ENCODE results near the gene RAB11FIP3. TPM values are rescaled to one million over a fixed set of nuclear protein-coding genes. Genes with fewer than 3 reads are reported as not detected.

The RAB11FIP3 gene
- total and polyA plus RNA-seq, 9 of the 15 experiments (the other 6 are each of a cell fraction or from before 2014, with no cell fraction given) = 0.46 to 13.1 (median 4.3) TPM

DNA sequence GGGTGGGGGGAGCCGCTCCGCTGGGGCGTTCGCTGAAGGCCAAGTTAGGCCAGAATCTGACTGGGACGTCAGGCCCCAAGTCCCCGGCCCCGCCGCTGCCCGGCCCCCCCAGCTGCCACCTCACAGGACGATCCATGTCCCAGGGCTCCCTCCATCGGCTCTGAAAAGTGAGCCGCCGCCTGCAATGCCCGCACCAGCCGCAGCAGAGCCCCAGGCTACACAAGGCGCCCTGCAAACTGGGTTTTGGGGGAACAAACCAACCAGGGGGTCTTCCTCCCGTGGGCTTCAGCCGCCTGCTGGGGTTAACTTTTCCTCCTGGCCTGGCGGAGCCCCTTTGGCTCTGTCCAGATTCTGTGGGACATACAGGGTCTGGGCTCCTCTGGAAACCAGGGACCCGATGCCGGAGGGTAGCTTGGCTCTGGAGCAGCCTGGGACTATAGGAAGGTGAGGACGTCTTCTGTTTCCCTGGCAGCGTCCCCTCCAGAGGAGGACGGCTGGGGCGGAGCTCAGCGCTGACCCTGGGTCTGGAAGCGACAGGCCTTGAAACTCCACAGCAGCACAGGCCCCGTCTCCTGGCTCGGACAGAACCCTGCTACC, 27.6 kb upstream of the RAB11FIP3 start:
- DNase-seq (ENCODE audit: extremely low read depth in 1 of 4, low spot score in 3 of 4) (peak in 2 of 4 experiments; percentile 65 to 74), ATAC-seq (peak; percentile 46), FAIRE-seq (peak; percentile 67)
- POLR2A ChIA-PET = interaction anchor here (0.6 to 1.5 kb wide), 7 partner anchors 9 to 278 kb away, joined by 3 to 5 read pairs (median 4); partner anchors contain the start of genes RAB11FIP3 and RHBDL1
- H3K4me1 ChIP-seq (replicated peaks in 1 of 2; ENCODE audit: control insufficient read depth in 2 of 2, insufficient read depth in 2 of 2, low read length in 2 of 2) = peaks cover 29 to 64% of the 10 kb centered on the region in 2 experiments
- H4K20me1 ChIP-seq (replicated peaks; ENCODE audit: control insufficient read depth, insufficient read depth, low read length) = no peaks in the 10 kb centered on the region
- H3K9me3 ChIP-seq (replicated peaks; ENCODE audit: control insufficient read depth, insufficient read depth, low read depth, low read length) = no peaks in the 10 kb centered on the region
- peak overlapping the region; percentile 86 for H3K4me2 ChIP-seq (ENCODE audit: insufficient read depth, low read length)
- BruUV-seq (replicated peaks) = no TSS peak
- WGBS (ENCODE audit: insufficient coverage, low coverage, missing lambda C conversion rate) = 8% methylated on average over 22 of the region's 29 CpGs
- H3K27me3 ChIP-seq (ENCODE audit: control insufficient read depth in 2 of 2, insufficient read depth in 2 of 2, low read length in 2 of 2) = no peaks in the 10 kb centered on the region
- intact Hi-C loops (cut with micrococcal nuclease) (loop anchor here (5.0 to 10.0 kb wide), 3 partner anchors 87 to 284 kb away; partner anchors contain the start of genes JMJD8, RHOT2 and STUB1), in situ Hi-C loops (cut with MboI) (loop anchor here (10.0 kb wide), 1 partner anchor 277 kb away; the partner anchor contains the start of gene RHBDL1)
- peak overlapping the region; percentile 70 for H3K4me3 ChIP-seq
- no peak overlapping the region for H2AFZ ChIP-seq (ENCODE audit: low read depth, low read length)
- H3K36me3 ChIP-seq (ENCODE audit: control insufficient read depth, insufficient read depth, low read length) = peaks cover 24% of the 10 kb centered on the region
- peaks cover 61% of the 10 kb centered on the region for H3K79me2 ChIP-seq (ENCODE audit: control insufficient read depth, insufficient read depth, low read length)
- H3K9me1 ChIP-seq (ENCODE audit: control insufficient read depth, insufficient read depth, low read length) = no peaks in the 10 kb centered on the region
- CTCF ChIA-PET (ENCODE audit: low intra/inter-chr PET ratio) = interaction anchor here (0.6 kb wide), 2 partner anchors 47 to 90 kb away, joined by 3 read pairs; no protein-coding TSS in a partner anchor
- peak overlapping the region; percentile 79 for H3K27ac ChIP-seq (ENCODE audit: extremely low read depth, low read depth, low read length)
- peak overlapping the region; percentile 60 to 95 for H3K9ac ChIP-seq (ENCODE audit: insufficient read depth in 1 of 2, low read depth in 2 of 2, low read length in 2 of 2)
- TF ChIP-seq EP400 (IDR thresholded peaks at IDR 0.05) (peak; percentile 44), NONO (IDR thresholded peaks at IDR 0.05; ENCODE audit: low read depth in 2 of 2, low read length in 1 of 2) (0 out of 4 replicates have a peak, but pooled peaks of 1 of the 2 experiments have one; percentile 26), PCBP1 (IDR thresholded peaks at IDR 0.05; ENCODE audit: low read depth, low read length, poor library complexity, severe bottlenecking) (peak; percentile 97), BHLHE40 (IDR thresholded peaks at IDR 0.05; ENCODE audit: low read length) (no peak), YBX1 (IDR thresholded peaks at IDR 0.05) (no peak), CBX1 (IDR thresholded peaks at IDR 0.05; ENCODE audit: low read depth) (no peak), GATAD2A (IDR thresholded peaks at IDR 0.05) (no peak), KAT7 (CRISPR knock-in tag; IDR thresholded peaks at IDR 0.05; ENCODE audit: borderline replicate concordance) (0 out of 2 replicates have a peak, but pooled peaks have one; percentile 34), ZNF324 (CRISPR knock-in tag; IDR thresholded peaks at IDR 0.05) (no peak)
- TF ChIP-seq, protein P1, sequence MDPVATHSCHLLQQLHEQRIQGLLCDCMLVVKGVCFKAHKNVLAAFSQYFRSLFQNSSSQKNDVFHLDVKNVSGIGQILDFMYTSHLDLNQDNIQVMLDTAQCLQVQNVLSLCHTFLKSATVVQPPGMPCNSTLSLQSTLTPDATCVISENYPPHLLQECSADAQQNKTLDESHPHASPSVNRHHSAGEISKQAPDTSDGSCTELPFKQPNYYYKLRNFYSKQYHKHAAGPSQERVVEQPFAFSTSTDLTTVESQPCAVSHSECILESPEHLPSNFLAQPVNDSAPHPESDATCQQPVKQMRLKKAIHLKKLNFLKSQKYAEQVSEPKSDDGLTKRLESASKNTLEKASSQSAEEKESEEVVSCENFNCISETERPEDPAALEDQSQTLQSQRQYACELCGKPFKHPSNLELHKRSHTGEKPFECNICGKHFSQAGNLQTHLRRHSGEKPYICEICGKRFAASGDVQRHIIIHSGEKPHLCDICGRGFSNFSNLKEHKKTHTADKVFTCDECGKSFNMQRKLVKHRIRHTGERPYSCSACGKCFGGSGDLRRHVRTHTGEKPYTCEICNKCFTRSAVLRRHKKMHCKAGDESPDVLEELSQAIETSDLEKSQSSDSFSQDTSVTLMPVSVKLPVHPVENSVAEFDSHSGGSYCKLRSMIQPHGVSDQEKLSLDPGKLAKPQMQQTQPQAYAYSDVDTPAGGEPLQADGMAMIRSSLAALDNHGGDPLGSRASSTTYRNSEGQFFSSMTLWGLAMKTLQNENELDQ (CRISPR knock-in tag; IDR thresholded peaks at IDR 0.05; ENCODE audit: borderline replicate concordance) = no peak
- TF ChIP-seq, protein P2, sequence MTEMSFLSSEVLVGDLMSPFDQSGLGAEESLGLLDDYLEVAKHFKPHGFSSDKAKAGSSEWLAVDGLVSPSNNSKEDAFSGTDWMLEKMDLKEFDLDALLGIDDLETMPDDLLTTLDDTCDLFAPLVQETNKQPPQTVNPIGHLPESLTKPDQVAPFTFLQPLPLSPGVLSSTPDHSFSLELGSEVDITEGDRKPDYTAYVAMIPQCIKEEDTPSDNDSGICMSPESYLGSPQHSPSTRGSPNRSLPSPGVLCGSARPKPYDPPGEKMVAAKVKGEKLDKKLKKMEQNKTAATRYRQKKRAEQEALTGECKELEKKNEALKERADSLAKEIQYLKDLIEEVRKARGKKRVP (CRISPR knock-in tag; IDR thresholded peaks at IDR 0.05) = no peak
- TF ChIP-seq, protein P3, sequence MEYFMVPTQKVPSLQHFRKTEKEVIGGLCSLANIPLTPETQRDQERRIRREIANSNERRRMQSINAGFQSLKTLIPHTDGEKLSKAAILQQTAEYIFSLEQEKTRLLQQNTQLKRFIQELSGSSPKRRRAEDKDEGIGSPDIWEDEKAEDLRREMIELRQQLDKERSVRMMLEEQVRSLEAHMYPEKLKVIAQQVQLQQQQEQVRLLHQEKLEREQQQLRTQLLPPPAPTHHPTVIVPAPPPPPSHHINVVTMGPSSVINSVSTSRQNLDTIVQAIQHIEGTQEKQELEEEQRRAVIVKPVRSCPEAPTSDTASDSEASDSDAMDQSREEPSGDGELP (CRISPR knock-in tag; IDR thresholded peaks at IDR 0.05; ENCODE audit: borderline replicate concordance) = peak; percentile 54; the same call in 1 of the 2 replicates
- TF ChIP-seq, protein P4, sequence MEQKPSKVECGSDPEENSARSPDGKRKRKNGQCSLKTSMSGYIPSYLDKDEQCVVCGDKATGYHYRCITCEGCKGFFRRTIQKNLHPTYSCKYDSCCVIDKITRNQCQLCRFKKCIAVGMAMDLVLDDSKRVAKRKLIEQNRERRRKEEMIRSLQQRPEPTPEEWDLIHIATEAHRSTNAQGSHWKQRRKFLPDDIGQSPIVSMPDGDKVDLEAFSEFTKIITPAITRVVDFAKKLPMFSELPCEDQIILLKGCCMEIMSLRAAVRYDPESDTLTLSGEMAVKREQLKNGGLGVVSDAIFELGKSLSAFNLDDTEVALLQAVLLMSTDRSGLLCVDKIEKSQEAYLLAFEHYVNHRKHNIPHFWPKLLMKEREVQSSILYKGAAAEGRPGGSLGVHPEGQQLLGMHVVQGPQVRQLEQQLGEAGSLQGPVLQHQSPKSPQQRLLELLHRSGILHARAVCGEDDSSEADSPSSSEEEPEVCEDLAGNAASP (IDR thresholded peaks at IDR 0.05) = no peak
- TF ChIP-seq, protein P5, sequence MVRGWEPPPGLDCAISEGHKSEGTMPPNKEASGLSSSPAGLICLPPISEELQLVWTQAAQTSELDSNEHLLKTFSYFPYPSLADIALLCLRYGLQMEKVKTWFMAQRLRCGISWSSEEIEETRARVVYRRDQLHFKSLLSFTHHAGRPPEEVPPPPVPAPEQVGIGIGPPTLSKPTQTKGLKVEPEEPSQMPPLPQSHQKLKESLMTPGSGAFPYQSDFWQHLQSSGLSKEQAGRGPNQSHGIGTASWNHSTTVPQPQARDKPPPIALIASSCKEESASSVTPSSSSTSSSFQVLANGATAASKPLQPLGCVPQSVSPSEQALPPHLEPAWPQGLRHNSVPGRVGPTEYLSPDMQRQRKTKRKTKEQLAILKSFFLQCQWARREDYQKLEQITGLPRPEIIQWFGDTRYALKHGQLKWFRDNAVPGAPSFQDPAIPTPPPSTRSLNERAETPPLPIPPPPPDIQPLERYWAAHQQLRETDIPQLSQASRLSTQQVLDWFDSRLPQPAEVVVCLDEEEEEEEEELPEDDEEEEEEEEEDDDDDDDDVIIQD (CRISPR knock-in tag; IDR thresholded peaks at IDR 0.05) = no peak

All from K562 (cell line).